SJCRH30 (cell line): ENCODE data around the gene IQCH. TPM values are rescaled to one million over a fixed set of nuclear protein-coding genes. Genes with fewer than 3 reads are reported as not detected.
A peak's percentile ranks its signal among the peaks of the same experiment; 100 is the strongest.

Experiments used
- DNase-seq, 2 experiments: peaks; one replicate each; pipeline ENCODE4 v3.0.0-alpha.2; 2015 to 2020
- H3K27ac ChIP-seq: fragments of 250-450 bp; sonication (Bioruptor Pico); 2 replicates; pipeline ENCODE4 v1.5.1; 2020; ENCODE audit warnings: mild to moderate bottlenecking, moderate library complexity
- H3K27me3 ChIP-seq: fragments of 250-450 bp; sonication (Bioruptor Pico); 2 replicates; pipeline ENCODE4 v1.5.1; 2020; ENCODE audit warnings: mild to moderate bottlenecking, moderate library complexity
- H3K36me3 ChIP-seq: fragments of 250-450 bp; sonication (Bioruptor Pico); 2 replicates; pipeline ENCODE4 v1.5.1; 2020; ENCODE audit warnings: mild to moderate bottlenecking, moderate library complexity
- H3K4me1 ChIP-seq: fragments of 250-450 bp; sonication (Bioruptor Pico); 2 replicates; pipeline ENCODE4 v1.5.1; 2020; ENCODE audit warnings: mild to moderate bottlenecking, moderate library complexity
- H3K4me3 ChIP-seq: fragments of 250-450 bp; sonication (Bioruptor Pico); 2 replicates; pipeline ENCODE4 v1.5.1; 2020; ENCODE audit warnings: mild to moderate bottlenecking, moderate library complexity
- H3K9me3 ChIP-seq: fragments of 250-450 bp; sonication (Bioruptor Pico); replicated peaks from 2 replicates; pipeline ENCODE4 v1.5.1; 2020; ENCODE audit warnings: mild to moderate bottlenecking, moderate library complexity
- total RNA-seq: library from RNA; depleted of rRNA; stranded (reverse); fragments of >200 nt; shearing (Covaris generic); gene quantifications from 2 replicates; pipeline ENCODE4 v1.2.3, GENCODE V29; 2014

Gene IQCH
- total RNA-seq, 1 experiment from 2014 or later = 3.2 TPM

GRCh38 chr15:67505675-67506572 is 251.3 kb downstream of the IQCH start:
- Histone ChIP-seq H3K9me3 (no peaks in the 10 kb centered on the region), H3K4me3 (no peak overlapping the region), H3K27me3 (no peaks in the 10 kb centered on the region), H3K36me3 (no peaks in the 10 kb centered on the region), H3K27ac (no peak overlapping the region), H3K4me1 (peaks cover 2% of the 10 kb centered on the region; the same call in 1 of the 2 replicates)
- DNase-seq = no peak

DNA sequence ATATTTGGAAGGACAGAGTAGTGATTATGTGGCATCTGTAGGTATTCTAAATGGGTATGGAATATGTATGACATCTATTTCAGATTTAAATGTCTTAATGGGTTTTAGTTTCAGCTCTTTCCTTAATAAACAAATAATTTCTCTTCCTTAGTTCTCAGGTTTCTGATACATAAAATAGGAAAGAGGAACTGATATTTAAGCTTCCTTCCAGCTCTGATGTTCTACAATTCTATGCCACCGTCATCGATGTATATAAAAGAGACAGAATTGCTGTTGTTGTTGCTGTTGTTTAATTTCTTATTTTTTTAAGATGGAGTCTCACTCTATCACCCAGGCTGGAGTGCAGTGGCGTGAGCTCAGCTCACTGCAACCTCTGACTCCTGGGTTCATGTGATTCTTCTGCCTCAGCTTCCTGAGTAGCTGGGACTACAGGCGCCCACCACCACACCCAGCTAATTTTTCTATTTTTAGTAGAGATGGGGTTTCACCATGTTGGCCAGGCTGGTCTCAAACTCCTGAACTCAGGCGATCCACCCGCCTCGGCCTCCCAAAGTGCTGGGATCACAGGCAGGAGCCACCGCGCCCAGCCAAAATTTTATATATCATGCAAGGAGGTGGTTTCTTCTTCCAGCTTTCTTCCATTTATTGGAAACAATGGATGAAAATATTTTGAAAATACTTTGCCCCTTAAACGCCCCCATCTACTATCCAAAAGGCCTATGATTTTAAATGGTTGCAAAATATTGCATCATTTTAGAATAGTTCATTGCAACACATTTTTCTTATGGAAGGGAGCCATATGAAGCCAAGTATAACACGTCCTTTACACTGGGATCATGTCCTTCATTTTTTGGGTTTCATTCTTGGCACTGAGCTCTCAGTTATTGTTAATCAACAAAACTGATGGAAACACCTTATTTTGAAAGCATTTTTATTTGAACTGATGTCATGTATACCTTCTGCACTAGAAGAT is 252.5 kb downstream of the IQCH start:
- no peak overlapping the region for H3K27ac ChIP-seq
- H3K4me3 ChIP-seq = no peak overlapping the region
- peaks cover 5% of the 10 kb centered on the region; the same call in 1 of the 2 replicates for H3K4me1 ChIP-seq
- no peaks in the 10 kb centered on the region for H3K36me3 ChIP-seq
- DNase-seq = no peak
- no peaks in the 10 kb centered on the region for H3K9me3 ChIP-seq
- H3K27me3 ChIP-seq = no peaks in the 10 kb centered on the region

DNA sequence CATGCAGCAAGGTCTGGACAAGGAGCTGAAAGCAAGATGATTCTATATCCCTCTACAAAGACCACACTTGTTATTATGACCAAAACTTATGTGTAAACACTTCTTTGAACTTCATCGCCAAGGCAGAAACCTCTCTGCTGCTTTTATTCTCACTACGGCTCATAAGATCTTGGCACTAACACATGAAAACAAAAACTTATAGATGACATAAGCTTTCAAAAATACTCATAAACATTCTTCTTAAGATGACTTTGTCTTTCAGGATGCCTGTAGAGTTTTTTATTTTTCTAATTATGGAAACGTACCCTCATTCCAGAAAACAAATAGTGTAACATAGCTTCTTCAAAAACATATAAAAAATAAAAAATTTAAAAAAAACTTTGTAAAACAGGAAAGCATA is 253.8 kb downstream of the IQCH start:
- Histone ChIP-seq H3K27me3 (no peaks in the 10 kb centered on the region), H3K36me3 (no peaks in the 10 kb centered on the region), H3K27ac (no peak overlapping the region), H3K4me3 (no peak overlapping the region), H3K9me3 (no peaks in the 10 kb centered on the region), H3K4me1 (peaks cover 5% of the 10 kb centered on the region; the same call in 1 of the 2 replicates)
- no peak for DNase-seq

DNA sequence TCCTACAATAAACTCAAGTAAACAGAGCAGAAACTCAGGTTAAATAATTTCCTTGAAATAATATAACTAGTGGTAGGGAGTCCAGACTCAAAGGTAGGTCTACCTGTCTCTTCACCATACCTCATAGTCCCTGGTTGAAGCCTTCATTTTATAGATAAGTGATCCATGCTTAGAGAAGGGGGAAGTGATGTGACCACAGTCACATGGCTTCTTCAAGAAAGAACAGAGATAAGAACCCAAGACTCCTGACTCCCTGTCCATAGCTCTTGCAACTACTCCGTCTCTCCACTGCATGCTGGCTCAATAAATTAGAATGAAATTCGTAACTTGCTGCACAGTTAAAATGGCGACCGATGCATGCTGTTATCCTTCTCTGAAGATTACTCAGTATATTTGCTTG is 255.3 kb downstream of the IQCH start:
- Histone ChIP-seq H3K27ac (no peak overlapping the region), H3K4me3 (no peak overlapping the region), H3K27me3 (no peaks in the 10 kb centered on the region), H3K36me3 (no peaks in the 10 kb centered on the region), H3K4me1 (peaks cover 5% of the 10 kb centered on the region; the same call in 1 of the 2 replicates), H3K9me3 (no peaks in the 10 kb centered on the region)
- DNase-seq = no peak

- no peak overlapping the region for H3K27ac ChIP-seq
- no peak for DNase-seq
These were observed 256.1 kb downstream of the IQCH start for GRCh38 chr15:67510597-67511190.

GRCh38 chr15:67511606-67512005 is 257.0 kb downstream of the IQCH start:
- H3K27ac ChIP-seq = no peak overlapping the region
- H3K9me3 ChIP-seq = no peaks in the 10 kb centered on the region
- no peaks in the 10 kb centered on the region for H3K36me3 ChIP-seq
- H3K4me1 ChIP-seq = peaks cover 5% of the 10 kb centered on the region; the same call in 1 of the 2 replicates
- no peaks in the 10 kb centered on the region for H3K27me3 ChIP-seq
- DNase-seq = no peak
- no peak overlapping the region for H3K4me3 ChIP-seq

More at GRCh38 chr15:67510597-67511190, 256.1 kb downstream of the IQCH start:
- Histone ChIP-seq H3K27me3 (no peaks in the 10 kb centered on the region), H3K4me3 (no peak overlapping the region), H3K9me3 (no peaks in the 10 kb centered on the region), H3K4me1 (peaks cover 5% of the 10 kb centered on the region; the same call in 1 of the 2 replicates), H3K36me3 (no peaks in the 10 kb centered on the region)

GRCh38 chr15:67512140-67512539 is 257.6 kb downstream of the IQCH start:
- DNase-seq = no peak
- H3K27me3 ChIP-seq = no peaks in the 10 kb centered on the region
- no peaks in the 10 kb centered on the region for H3K36me3 ChIP-seq
- H3K9me3 ChIP-seq = no peaks in the 10 kb centered on the region
- peaks cover 5% of the 10 kb centered on the region; the same call in 1 of the 2 replicates for H3K4me1 ChIP-seq
- H3K4me3 ChIP-seq = no peak overlapping the region
- no peak overlapping the region for H3K27ac ChIP-seq

DNA sequence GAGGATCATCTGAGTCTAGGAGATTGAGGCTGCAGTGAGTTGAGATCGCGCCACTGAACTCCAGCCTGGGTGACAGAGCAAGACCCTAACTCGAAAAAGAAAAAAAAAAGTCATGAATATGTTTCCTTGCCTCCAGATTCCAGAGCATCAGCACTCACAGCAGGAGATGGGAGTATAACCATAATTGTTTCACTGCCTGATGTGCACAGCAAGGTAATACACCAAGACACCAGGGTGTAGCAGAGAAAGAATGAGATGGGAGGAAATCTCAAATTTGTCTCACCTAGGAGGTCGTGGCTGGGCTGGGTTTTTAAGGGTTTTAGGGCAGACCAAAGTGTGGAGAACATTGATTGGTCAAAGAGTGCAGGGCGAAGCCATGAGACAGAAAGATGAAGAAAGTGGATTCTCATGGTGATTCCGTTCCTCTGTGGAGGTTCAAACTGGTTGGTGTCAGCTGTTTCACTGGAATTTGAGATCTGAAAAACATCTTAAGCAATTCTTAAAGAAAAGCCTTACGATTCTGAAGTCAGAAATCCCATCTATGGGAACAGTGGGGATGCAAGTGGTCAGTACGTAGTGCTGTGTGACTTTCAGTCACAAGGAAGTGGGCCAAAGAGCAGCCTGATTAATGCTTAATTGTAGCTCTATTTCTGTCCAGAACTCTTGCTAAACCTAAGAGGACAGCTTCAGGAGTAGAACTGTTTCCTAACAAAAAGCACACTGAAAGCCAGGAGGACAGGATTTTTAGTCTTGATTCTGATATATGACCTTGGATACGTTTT is 258.5 kb downstream of the IQCH start:
- Histone ChIP-seq H3K27ac (no peak overlapping the region), H3K4me3 (no peak overlapping the region), H3K36me3 (no peaks in the 10 kb centered on the region), H3K9me3 (no peaks in the 10 kb centered on the region), H3K4me1 (peaks cover 5% of the 10 kb centered on the region; the same call in 1 of the 2 replicates), H3K27me3 (no peaks in the 10 kb centered on the region)
- no peak for DNase-seq

GRCh38 chr15:67515090-67515489 is 260.5 kb downstream of the IQCH start:
- no peaks in the 10 kb centered on the region for H3K36me3 ChIP-seq
- no peak overlapping the region for H3K4me3 ChIP-seq
- no peak overlapping the region for H3K27ac ChIP-seq
- peaks cover 5% of the 10 kb centered on the region; the same call in 1 of the 2 replicates for H3K4me1 ChIP-seq
- H3K9me3 ChIP-seq = no peaks in the 10 kb centered on the region
- no peak for DNase-seq
- H3K27me3 ChIP-seq = no peaks in the 10 kb centered on the region

- Histone ChIP-seq H3K4me1 (peaks cover 5% of the 10 kb centered on the region; the same call in 1 of the 2 replicates), H3K27ac (no peak overlapping the region), H3K9me3 (no peaks in the 10 kb centered on the region), H3K27me3 (no peaks in the 10 kb centered on the region), H3K4me3 (no peak overlapping the region), H3K36me3 (no peaks in the 10 kb centered on the region)
- DNase-seq = no peak
These were observed 261.0 kb downstream of the IQCH start for GRCh38 chr15:67515557-67515956.

GRCh38 chr15:67520321-67521028 is 265.9 kb downstream of the IQCH start:
- H3K36me3 ChIP-seq = no peaks in the 10 kb centered on the region
- no peak overlapping the region for H3K27ac ChIP-seq
- DNase-seq = peak in 1 of 2 experiments; percentile 4
- H3K9me3 ChIP-seq = no peaks in the 10 kb centered on the region
- no peaks in the 10 kb centered on the region; the same call in 1 of the 2 replicates for H3K4me1 ChIP-seq
- H3K27me3 ChIP-seq = no peaks in the 10 kb centered on the region
- peak overlapping the region; percentile 72 for H3K4me3 ChIP-seq

DNA sequence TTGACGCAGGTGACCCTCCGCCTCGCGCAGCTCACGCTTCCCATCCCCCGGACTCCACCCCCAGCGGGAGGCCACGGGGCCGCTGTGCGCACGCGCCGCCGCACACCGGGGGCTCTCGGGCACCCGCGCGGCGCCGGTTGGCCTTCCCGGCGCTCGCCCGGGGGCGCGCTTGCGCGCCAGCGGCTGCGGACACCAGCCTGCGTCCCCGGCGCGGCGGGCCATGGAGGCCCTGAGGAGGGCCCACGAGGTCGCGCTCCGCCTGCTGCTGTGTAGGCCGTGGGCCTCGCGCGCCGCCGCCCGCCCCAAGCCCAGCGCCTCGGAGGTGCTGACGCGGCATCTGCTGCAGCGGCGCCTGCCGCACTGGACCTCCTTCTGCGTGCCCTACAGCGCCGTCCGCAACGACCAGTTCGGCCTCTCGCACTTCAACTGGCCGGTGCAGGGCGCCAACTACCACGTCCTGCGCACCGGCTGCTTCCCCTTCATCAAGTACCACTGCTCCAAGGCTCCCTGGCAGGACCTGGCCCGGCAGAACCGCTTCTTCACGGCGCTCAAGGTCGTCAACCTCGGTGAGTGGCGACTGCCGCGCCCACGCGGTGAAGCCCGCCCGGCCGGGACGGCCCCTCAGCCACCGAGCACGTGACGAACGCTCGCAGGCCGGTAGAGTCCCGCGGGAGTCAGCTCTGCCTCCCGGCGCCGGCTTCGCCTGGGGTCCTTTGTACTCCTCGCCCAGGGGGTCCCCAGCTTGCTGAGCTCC is 266.6 kb downstream of the IQCH start, which contains the start of gene C15orf61:
Gene C15orf61, plus strand, starts transcription at position 103 of the 754 bp plus-strand sequence. Its CDS starts 118 bp downstream, at position 221.
- peak within 1 kb of the TSS; percentile 89 for H3K27ac ChIP-seq

More for the DNA sequence above, 266.6 kb downstream of the IQCH start, which contains the start of gene C15orf61:
- peak within 1 kb of the TSS; percentile 72 for H3K4me3 ChIP-seq
- no peaks in the 10 kb centered on the region for H3K36me3 ChIP-seq
- H3K27me3 ChIP-seq = no peaks in the 10 kb centered on the region
- H3K4me1 ChIP-seq = no peaks in the 10 kb centered on the region; the same call in 1 of the 2 replicates
- H3K9me3 ChIP-seq = no peaks in the 10 kb centered on the region
- peak; percentile 83 for DNase-seq
